ENCODE measurements around the gene MSMP.
A peak's percentile ranks its signal among the peaks of the same experiment; 100 is the strongest.

Gene MSMP, protein sequence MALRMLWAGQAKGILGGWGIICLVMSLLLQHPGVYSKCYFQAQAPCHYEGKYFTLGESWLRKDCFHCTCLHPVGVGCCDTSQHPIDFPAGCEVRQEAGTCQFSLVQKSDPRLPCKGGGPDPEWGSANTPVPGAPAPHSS

DNA sequence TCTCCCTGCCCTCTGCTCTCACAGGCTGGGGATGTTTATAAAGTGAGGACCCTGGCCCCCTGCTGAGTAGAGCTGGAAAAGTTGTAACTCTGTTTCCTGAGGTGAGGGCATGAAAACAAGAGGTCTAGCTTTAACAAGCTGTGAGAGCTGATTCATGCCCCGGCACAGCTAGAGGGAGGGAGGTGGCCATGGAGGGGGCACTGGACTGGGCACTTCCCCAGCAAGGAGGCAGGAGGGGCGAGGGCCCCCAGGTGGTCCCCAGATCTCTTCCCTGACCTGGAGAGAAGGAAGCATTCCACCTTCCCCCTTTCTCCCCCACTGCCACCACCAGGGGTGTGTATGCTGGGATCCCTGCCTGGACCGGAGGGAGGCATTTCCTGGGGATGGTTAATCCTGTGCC is at the start of gene MSMP:
Gene MSMP (minus strand): TSS at position 13 of the 400 bp plus-strand sequence. CDS start 147 bp downstream, outside the sequence.
- no peak for DNase-seq (ENCODE audit: low read depth)

DNA sequence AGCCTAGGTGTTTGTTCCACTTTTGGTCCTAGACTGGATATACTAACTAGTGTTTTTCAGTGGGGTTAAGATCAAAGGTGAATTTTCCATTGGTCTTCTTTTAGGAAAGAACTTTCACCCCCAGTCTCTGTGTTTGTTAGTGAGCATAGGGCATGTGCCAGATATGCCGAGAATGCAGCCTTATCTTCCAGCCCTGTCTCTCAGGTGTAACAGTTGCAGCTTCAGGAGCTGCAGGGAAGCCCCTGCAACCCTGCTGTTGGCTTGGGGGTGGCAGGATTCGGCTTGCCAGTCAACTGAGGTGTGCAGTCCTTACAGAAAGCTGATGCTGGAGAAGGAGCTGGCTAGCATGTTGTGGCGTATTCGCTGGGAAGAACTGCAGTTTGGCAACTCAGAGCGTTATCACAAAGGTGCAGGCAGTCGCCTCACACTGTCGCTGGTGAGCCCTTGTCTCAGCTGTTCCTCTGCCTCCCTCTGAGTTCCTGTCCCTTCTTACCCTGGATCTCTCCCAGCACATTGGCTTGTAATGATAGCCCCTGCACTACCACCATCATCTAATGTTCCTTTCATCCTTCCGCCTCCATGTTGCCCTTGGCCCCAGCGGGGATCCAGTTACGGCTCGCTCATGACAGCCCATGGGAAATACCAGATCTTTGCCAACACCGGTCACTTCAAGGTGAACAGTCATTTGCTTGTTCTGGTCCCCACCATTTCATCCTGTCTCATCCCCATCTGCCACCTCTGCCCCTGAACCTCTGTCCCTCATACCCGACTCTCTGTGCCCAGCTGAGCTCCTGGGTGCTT is 47.5 kb upstream of the MSMP start:
- no peak for DNase-seq (ENCODE audit: low read depth)

DNA sequence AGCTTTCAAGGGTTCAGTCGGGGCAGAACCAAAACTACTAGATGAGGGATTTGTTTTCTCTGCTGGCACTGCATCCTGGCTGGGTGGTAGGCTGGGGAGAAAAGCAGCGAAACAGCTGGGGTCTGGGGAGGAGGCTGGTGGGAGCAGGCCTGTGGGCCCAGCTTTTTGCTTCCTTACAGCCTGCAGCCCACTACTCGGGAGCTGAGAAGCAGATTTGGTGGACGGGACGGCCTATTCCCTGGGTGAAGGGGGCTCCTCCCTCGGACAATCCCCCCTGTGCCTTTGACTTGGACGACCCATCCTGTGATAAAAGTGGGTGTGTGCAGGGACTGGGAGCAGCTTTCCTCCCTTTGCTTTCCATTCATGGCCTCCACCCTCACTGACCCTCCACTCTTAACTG is 46.5 kb upstream of the MSMP start:
- DNase-seq (ENCODE audit: low read depth) = no peak

DNA sequence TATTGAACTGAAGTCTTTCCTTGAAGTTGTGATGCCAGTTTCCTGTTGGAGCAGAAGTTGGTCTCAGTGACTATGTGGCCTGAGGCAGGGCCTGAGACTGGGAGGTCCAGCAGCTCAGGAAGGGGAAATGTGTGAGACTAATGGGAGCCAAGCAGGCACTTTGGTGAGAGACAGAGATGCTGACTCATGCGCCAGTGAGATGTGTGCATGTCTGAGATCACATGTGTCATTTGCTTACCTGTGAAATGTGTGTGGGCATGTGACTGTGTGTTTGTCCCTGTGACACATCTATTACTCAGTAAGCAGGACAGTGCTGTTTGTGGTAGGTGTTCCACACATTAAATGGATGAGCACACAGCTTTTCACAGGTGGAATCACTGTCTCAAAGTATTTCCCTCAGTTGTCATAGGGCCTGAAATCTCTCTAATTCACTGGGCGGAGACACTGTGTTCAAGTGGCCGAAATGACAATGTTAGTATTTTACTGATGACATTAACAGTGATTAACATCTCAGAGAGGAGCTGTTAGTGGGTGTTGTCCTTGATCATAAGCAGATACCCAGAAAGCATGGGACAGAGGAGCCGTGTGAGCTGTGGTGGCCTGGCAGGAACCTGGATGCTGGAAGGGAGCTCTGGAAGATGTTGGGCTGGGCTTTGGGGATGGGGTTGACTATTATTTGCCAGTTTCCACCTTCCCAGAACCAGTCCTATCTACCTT is 44.7 kb upstream of the MSMP start:
- peak; percentile 80 for DNase-seq (ENCODE audit: low read depth)

GRCh38 chr9:35797311-35798109 is 43.4 kb upstream of the MSMP start:
- DNase-seq (ENCODE audit: low read depth) = no peak

DNA sequence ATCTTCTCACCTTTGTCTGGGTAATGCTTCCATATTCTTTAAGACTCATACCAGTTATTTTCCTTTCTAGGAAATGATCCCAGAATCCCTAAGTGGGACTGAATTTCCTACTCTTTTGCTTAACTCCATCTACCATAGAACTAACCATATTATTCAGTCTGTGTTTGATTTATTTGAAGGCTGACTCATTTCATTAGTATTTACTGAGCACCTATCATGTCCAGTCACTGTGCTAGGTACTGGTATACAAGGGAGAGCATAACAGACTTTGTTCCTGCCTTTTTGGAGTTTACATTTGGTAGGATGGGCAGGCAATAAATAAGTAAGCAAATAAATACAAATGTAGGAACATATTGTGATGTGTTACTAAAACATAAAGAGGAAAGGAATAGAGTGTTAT is 41.6 kb upstream of the MSMP start:
- DNase-seq (ENCODE audit: low read depth) = no peak

GRCh38 chr9:35793461-35793860 is 39.4 kb upstream of the MSMP start:
- no peak for DNase-seq (ENCODE audit: low read depth)

GRCh38 chr9:35792826-35793225 is 38.8 kb upstream of the MSMP start:
- DNase-seq (ENCODE audit: low read depth) = no peak

- no peak for DNase-seq (ENCODE audit: low read depth)
These were observed 38.1 kb upstream of the MSMP start for GRCh38 chr9:35792024-35792813.

DNA sequence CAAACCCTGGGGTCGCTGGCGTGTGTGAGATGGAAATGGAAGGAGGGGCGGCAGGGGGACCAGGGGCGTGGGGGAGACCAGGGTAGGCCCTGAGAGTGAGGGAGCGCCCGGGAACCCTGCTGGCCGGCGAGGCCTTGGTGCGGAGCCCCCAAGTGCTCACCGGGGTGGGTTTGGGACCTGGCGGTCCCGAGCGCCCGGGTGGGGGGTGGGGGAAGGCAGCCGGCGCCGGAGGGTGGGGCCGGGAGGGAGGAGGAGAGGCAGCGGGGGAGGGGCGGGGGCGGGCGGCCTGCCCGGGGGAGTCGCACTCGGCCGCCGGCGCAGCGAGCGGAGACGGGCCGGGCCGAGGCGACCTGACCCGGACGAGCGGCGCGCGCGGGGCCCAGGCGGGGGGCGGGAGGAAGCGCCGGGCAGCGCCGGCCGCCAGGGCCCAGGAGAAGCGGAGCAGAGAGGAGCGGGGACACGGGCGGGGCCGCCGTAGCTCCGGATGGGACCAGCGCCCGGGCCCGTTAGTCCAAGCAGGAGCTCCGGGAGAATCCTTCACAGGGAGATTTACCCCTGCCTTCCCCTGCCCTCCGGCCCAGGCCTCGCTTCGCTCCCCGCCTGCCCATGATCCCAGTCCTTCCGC is 37.3 kb upstream of the MSMP start, which contains the start of gene NPR2:
Gene NPR2 (plus strand): TSS at position 295 of the 625 bp plus-strand sequence. CDS start 818 bp downstream, outside the sequence.
- peak; percentile 58 for DNase-seq (ENCODE audit: low read depth)

- DNase-seq (ENCODE audit: low read depth) = peak; percentile 88
These were observed 36.6 kb upstream of the MSMP start for GRCh38 chr9:35790385-35791296.

- no peak for DNase-seq (ENCODE audit: low read depth)
These were observed 35.9 kb upstream of the MSMP start for GRCh38 chr9:35790025-35790384.

DNA sequence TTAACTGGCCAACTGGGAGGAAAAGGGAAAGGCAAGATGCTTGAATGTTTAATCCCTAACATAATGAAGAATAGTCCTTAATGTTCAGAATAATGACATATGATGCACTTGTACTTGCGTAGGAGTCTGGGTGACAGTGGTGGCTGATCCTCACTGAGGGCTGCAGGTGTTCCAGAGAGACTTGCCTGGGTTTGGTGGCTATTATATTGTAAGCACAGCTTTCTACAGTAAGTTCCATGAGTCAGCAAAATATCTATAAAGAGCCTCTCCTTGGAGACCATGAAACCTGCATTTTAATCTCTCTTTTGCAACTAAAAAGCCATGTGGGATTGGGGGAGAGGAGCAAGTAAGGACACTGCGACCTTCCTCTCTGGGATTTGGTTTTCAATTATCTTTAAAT is 35.5 kb upstream of the MSMP start:
- no peak for DNase-seq (ENCODE audit: low read depth)

DNA sequence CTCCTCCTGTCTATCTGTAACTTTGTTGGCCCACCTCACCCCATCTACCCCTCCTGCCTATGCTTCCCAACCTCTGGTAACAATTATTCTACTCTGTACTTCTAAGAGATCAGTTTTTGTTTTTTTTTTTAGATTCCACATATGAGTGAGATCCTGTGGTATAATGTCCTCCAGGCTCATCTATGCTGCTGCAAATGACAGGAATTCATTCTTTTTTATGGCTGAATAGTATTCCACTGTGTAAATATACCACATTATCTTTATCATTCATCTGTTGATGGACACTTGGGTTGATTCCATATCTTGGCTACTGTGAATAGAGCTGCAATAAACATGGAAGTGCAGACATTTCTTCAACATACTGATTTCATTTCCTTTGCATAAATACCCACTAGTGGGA is 29.3 kb upstream of the MSMP start:
- DNase-seq (ENCODE audit: low read depth) = no peak

- no peak for DNase-seq (ENCODE audit: low read depth)
These were observed 27.0 kb upstream of the MSMP start for GRCh38 chr9:35781066-35781465.

DNA sequence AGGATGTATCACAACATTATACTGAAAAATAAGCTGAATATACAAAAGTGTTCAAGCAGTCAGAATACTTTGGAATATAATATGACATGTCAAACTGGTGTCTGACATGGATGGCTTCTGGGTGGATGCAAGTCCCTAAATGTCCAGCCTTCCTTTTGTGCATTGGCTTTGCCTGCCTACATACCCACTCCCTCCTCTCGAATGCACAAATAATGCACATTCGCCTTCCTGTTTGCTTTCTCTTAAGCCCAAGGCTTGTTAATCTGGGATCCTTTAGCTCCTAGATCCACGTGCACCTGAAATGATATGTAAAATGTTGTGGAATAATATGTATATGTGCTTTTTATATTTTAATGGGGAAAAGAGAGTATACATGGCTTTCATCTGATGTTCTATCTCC is 24.4 kb upstream of the MSMP start:
- DNase-seq (ENCODE audit: low read depth) = no peak

- no peak for DNase-seq (ENCODE audit: low read depth)
These were observed 21.9 kb upstream of the MSMP start for GRCh38 chr9:35776018-35776417.

- peak; percentile 24 for DNase-seq (ENCODE audit: low read depth)
These were observed 21.0 kb upstream of the MSMP start for GRCh38 chr9:35774907-35775635.

GRCh38 chr9:35771943-35772342 is 17.9 kb upstream of the MSMP start:
- no peak for DNase-seq (ENCODE audit: low read depth)

All from EH (cell line).